GM21528 (cell line): Measurements from ENCODE around the gene TMEM150A.
"Not testable (repeated sequence)": the region's sequence is repeated elsewhere in the genome, so short reads cannot be mapped to it uniquely, and the experiment has no call there.

Experiments
- ATAC-seq: cut with Tn5 transposase; IDR thresholded peaks from one replicate; pipeline ENCODE4 v1.9.1; 2021; ENCODE audit warnings: mild to moderate bottlenecking, moderate library complexity; ENCODE audit not compliant: unreplicated experiment, low FRiP score

TMEM150A gene

GRCh38 chr2:85602476-85603234 lies at the start of gene TMEM150A:
TSS of gene TMEM150A (minus strand) at chr2:85602698. CDS start at chr2:85601948, 750 bp downstream.
- ATAC-seq = peak; percentile 92

GRCh38 chr2:85652056-85652455 lies 49.6 kb upstream of the TMEM150A start:
- ATAC-seq = no peak

GRCh38 chr2:85651097-85651496 lies 48.6 kb upstream of the TMEM150A start:
- ATAC-seq = no peak

- ATAC-seq = no peak
These were observed 48.0 kb upstream of the TMEM150A start for GRCh38 chr2:85650456-85650855.

- ATAC-seq = no peak
These were observed 47.0 kb upstream of the TMEM150A start for GRCh38 chr2:85649201-85650190.

- no peak for ATAC-seq
These were observed 46.1 kb upstream of the TMEM150A start for GRCh38 chr2:85648619-85649018.

GRCh38 chr2:85647823-85648526 lies 45.5 kb upstream of the TMEM150A start:
- peak; percentile 70 for ATAC-seq

GRCh38 chr2:85646166-85646565 lies 43.7 kb upstream of the TMEM150A start:
- no peak for ATAC-seq

- no peak for ATAC-seq
These were observed 42.4 kb upstream of the TMEM150A start for GRCh38 chr2:85644909-85645308.

GRCh38 chr2:85642725-85643124 lies 40.2 kb upstream of the TMEM150A start:
- ATAC-seq = no peak

- ATAC-seq = no peak
These were observed 33.1 kb upstream of the TMEM150A start for GRCh38 chr2:85635636-85636035.

- no peak for ATAC-seq
These were observed 32.5 kb upstream of the TMEM150A start for GRCh38 chr2:85635011-85635410.

GRCh38 chr2:85631316-85631715 lies 28.8 kb upstream of the TMEM150A start:
- no peak for ATAC-seq

GRCh38 chr2:85628658-85629057 lies 26.2 kb upstream of the TMEM150A start:
- ATAC-seq = no peak

GRCh38 chr2:85623991-85624390 lies 21.5 kb upstream of the TMEM150A start:
- ATAC-seq = no peak

GRCh38 chr2:85621338-85621737 lies 18.8 kb upstream of the TMEM150A start:
- ATAC-seq = no peak

GRCh38 chr2:85619617-85620016 lies 17.1 kb upstream of the TMEM150A start:
- ATAC-seq = no peak

- ATAC-seq = not testable (repeated sequence)
These were observed 15.2 kb upstream of the TMEM150A start for GRCh38 chr2:85617723-85618122.

- ATAC-seq = no peak
These were observed 12.9 kb upstream of the TMEM150A start for GRCh38 chr2:85615413-85615728.

- ATAC-seq = not testable (repeated sequence)
These were observed 12.3 kb upstream of the TMEM150A start for GRCh38 chr2:85614757-85615156.
